Measurements from ENCODE around the gene SH3PXD2B. TPM values are rescaled to one million over a fixed set of nuclear protein-coding genes. Genes with fewer than 3 reads are reported as not detected.
"Not testable (repeated sequence)": the region's sequence is repeated elsewhere in the genome, so short reads cannot be mapped to it uniquely, and the experiment has no call there.

SH3PXD2B gene
- total RNA-seq, 1 experiment from 2014 or later, result 27.5 TPM

DNA sequence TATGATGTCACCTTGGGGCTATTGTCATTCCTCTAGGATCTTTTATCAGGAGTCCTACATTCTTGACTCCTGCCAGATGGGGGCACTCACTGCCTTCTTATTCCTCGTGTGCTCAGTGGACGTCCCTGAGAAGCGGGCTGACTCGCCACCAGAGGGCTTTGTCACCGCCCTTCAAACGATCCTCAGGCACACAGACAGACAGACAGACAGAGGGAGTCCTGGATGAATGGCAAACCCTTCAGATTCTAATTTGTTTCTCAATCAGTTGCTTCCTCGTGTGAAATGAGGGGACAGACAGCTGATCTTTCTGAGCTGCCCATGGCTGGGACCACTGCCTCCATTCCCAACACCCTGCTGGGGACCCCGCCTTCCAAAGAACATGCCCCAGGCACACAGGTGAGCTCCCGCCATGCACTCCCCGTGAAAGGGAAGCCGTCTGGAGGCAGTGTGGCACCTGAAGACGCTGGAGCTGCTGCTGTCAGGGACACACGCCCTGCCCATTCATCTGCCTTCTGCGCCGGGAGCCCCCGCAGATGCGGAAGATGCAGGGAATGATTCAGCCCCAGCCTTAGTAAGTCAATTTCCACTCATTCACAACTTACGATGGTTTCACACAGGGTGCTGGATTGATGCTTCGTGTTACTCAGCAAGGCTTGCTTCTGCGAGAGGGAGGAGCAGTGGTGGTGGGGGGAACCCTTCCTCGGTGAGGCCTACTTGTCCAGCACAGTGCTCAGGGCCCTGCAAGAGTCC, 24.9 kb upstream of the SH3PXD2B start:
- H2AFZ ChIP-seq (ENCODE audit: low read depth, low read length, poor library complexity, severe bottlenecking), result no peak overlapping the region
- POLR2A ChIA-PET, result no interaction called here

DNA sequence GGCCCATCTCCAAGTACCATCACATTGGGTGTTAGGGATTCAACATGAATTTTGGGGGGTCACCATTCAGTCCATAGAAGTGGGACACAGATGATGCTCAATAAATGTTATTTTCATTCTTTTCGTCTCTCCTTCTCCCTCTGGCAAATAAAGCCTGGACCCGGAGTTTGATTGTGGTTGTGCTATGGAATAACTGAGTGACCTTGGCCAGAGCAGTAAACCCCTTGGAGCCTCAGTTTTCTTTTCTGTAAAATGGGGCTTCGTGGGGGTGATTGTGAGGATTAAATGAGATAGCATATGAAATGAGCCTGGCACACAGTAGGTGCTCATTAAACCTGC, 24.3 kb upstream of the SH3PXD2B start:
- H3K4me3 ChIP-seq (replicated peaks in 1 of 2; ENCODE audit: low read depth in 1 of 2, low read length in 2 of 2); H3K9me2 ChIP-seq (ENCODE audit: insufficient read depth); H3K36me3 ChIP-seq (ENCODE audit: control insufficient read depth in 1 of 2, insufficient read depth in 2 of 2, low read length in 2 of 2); H3K9me3 ChIP-seq (ENCODE audit: control insufficient read depth in 1 of 2, insufficient read depth in 1 of 2, low read depth in 1 of 2, low read length in 2 of 2); ATAC-seq; H3K4me2 ChIP-seq (ENCODE audit: low read length); H4K20me1 ChIP-seq (ENCODE audit: insufficient read depth); H2AFZ ChIP-seq (ENCODE audit: low read depth, low read length, poor library complexity, severe bottlenecking); POLR2A ChIA-PET; RAD21 ChIA-PET (ENCODE audit: low non-redundant PET in 1 of 2, low total read pairs in 2 of 2, uncharacterized antibody in 2 of 2, unreplicated experiment in 2 of 2); H3K27me3 ChIP-seq (ENCODE audit: insufficient read depth, low read length); H3K4me1 ChIP-seq (ENCODE audit: control insufficient read depth in 1 of 2, insufficient read depth in 2 of 2, low read length in 2 of 2); H3K79me2 ChIP-seq (ENCODE audit: insufficient read depth, low read length); H3K27ac ChIP-seq (ENCODE audit: low read depth, low read length); BruUV-seq (replicated peaks); DNase-seq (ENCODE audit: low read depth, low spot score); H3K9ac ChIP-seq (ENCODE audit: low read length): not testable (repeated sequence)
- CTCF ChIA-PET, result interaction anchor here (3.6 kb wide), 1 partner anchor 219 kb away, joined by 27 read pairs; no protein-coding TSS in a partner anchor
- intact Hi-C loops (cut with micrococcal nuclease), result loop anchor here (1.0 to 10.0 kb wide), 2 partner anchors 219 to 456 kb away; no protein-coding TSS in a partner anchor

More for the DNA sequence above, 24.9 kb upstream of the SH3PXD2B start:
- peak; percentile 81 for DNase-seq (ENCODE audit: low read depth, low spot score)
- peak; percentile 99 for ATAC-seq
- Histone ChIP-seq H3K4me1 (ENCODE audit: control insufficient read depth in 1 of 2, insufficient read depth in 2 of 2, low read length in 2 of 2) (no peaks in the 10 kb centered on the region), H3K9me2 (ENCODE audit: insufficient read depth) (no peaks in the 10 kb centered on the region), H3K9ac (ENCODE audit: low read length) (no peak overlapping the region), H3K27ac (ENCODE audit: low read depth, low read length) (no peak overlapping the region), H3K36me3 (ENCODE audit: control insufficient read depth in 1 of 2, insufficient read depth in 2 of 2, low read length in 2 of 2) (no peaks in the 10 kb centered on the region), H3K79me2 (ENCODE audit: insufficient read depth, low read length) (no peaks in the 10 kb centered on the region), H3K9me3 (ENCODE audit: control insufficient read depth in 1 of 2, insufficient read depth in 1 of 2, low read depth in 1 of 2, low read length in 2 of 2) (no peaks in the 10 kb centered on the region), H3K4me3 (replicated peaks in 1 of 2; ENCODE audit: low read depth in 1 of 2, low read length in 2 of 2) (no peak overlapping the region), H4K20me1 (ENCODE audit: insufficient read depth) (no peaks in the 10 kb centered on the region), H3K27me3 (ENCODE audit: insufficient read depth, low read length) (no peaks in the 10 kb centered on the region), H3K4me2 (ENCODE audit: low read length) (no peak overlapping the region)
- CTCF ChIA-PET, result interaction anchor here (3.6 kb wide), 1 partner anchor 219 kb away, joined by 27 read pairs; no protein-coding TSS in a partner anchor
- RAD21 ChIA-PET (ENCODE audit: low non-redundant PET in 1 of 2, low total read pairs in 2 of 2, uncharacterized antibody in 2 of 2, unreplicated experiment in 2 of 2), result interaction anchor here in 1 of 2 experiments (1.5 kb wide), 1 partner anchor 218 kb away, joined by 7 read pairs; no protein-coding TSS in a partner anchor
- intact Hi-C loops (cut with micrococcal nuclease), result loop anchor here (1.0 to 10.0 kb wide), 2 partner anchors 218 to 456 kb away; no protein-coding TSS in a partner anchor
- TF ChIP-seq RAD21 (IDR thresholded peaks at IDR 0.05; ENCODE audit: low read depth) (peak; percentile 95), CTCF (IDR thresholded peaks at IDR 0.05 in 2 of 3, conservative IDR thresholded peaks at IDR 0.05 in 1 of 3; ENCODE audit: borderline replicate concordance in 1 of 3, insufficient read depth in 1 of 3, low read depth in 2 of 3, low read length in 2 of 3) (peak; percentile 84 to 99 (median 84)), EZH2 (IDR thresholded peaks at IDR 0.05) (no peak), SRF (IDR thresholded peaks at IDR 0.05; ENCODE audit: low read depth) (no peak), YY1 (IDR thresholded peaks at IDR 0.05; ENCODE audit: extremely low read depth, insufficient replicate concordance, low read depth, low read length) (no peak)
- no TSS peak for BruUV-seq (replicated peaks)

All from HCT116 (cell line).